Activated CD4-positive, CD25-positive, alpha-beta regulatory T cell treated with anti-CD3 and anti-CD28 coated beads, Interleukin-2, amount 50 U/mL, for 72 hours (primary cell): ENCODE measurements around the gene CCNB2.
"Not testable (repeated sequence)": the region's sequence is repeated elsewhere in the genome, so short reads cannot be mapped to it uniquely, and the experiment has no call there.

ENCODE experiments used
- DNase-seq: peaks from one replicate; pipeline ENCODE4 v3.0.0; 2021

CCNB2 gene

DNA sequence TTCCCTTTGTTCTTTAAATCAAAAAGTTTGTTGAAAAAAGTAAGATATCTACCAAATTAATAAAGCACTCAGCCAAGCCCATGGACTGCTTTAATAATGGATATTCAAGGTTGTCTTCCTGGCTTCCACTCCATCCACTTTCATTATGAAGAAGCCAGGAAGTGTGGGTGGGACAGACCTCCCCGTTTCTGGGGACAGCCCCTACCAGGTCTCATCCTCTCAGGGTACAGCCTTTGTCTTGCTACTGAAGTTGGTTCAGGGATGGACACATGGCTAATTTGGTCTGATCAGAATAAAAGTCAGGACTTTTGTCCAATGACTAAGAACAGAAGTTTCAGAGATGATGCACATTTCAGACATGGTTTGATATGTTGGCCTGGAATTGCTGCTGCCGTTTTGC is 32.6 kb downstream of the CCNB2 start:
- no peak for DNase-seq

DNA sequence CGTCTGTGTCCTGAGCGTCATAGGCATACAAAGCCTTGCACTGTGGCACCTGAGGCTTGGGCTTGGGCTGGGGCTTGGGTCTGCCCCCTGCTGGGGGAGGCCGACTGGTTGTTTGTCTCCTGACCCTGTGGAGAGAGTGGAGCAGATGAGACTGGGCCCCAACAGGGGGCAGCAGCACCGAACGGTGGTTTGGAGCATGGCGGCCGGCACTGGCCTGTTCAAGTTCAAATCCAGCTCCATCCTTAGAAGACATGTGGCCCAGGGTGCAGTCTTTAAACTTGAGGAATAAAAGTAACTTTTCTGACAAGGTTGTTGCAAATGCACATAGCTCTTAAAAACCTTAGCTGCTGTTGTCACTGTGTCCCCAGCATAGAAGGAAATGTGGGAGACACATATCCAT is 33.3 kb downstream of the CCNB2 start:
- DNase-seq, result peak; percentile 53

DNA sequence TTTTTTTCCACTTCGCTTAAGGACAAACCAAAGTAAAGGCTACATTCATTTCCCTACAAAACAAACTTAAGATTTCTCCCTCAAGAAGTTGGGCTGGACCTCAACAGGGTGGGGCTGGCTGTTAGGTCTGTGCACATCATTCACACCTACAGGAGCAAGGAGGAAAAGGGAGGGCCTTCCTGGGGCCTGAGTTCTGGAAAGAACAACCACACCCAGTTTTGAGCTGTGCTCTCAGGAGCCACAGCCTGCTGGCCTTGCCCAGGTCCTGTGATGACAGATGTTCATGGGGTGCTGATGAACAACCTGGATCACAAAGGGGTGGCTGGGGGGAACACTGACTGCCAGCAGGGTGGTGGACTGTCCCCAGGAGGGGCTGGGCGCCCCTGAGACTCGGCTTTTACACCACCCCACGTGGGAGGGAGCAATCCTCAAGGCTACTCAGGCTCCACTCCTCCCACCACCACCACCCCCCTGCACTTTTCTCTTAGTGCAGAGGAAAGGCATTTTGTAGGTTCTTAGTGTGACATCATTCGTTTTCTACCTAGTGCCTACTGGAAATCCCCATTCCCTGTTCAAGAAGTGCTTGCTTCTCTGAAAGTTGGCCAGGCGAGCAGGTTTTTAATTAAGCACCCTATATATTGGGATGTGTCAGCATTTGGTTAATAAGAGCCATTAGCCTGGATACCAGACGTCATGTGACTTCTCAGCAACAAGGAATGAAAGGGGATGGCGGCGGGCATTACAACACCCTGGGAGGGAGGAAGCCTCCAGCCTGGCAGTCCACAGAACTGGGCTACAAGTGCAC is 35.7 kb downstream of the CCNB2 start:
- DNase-seq, result no peak

DNA sequence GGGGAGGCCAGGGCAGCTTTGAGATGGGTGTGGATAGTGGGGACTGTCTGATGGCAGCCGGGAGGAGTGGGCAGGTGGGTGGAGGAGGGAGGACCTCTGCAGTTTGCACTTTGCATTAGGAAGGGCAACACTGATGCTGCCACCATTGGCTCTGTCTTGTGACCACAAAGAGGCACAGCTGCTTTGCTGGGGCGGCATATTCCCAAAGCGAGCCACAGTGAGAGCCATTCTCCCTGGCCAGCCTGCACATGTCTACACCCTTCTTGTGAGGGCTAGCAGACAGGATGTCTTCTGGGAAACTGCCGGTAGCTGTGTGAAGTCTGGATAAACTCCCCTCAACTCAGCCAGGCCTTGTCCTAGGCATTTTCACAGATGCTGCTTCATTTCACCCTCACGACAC is 38.3 kb downstream of the CCNB2 start:
- DNase-seq, result no peak

DNA sequence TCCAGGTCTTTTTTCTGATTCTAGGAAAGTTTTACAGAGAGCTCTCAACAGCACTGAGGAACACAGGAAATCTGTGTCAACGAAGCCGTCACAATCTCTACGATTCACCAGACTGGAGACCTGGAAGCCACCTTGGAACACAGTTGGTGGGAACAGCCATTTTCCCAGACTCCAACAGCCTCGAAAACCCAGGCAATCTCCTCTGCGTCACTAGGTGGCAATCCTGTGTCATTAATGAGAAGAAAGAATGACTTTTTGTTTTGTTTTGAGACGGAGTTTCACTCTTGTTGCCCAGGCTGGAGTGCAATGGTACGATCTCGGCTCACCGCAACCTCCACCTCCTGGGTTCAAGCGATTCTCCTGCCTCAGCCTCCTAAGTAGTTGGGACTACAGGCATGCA is 39.6 kb downstream of the CCNB2 start:
- DNase-seq, result not testable (repeated sequence)

DNA sequence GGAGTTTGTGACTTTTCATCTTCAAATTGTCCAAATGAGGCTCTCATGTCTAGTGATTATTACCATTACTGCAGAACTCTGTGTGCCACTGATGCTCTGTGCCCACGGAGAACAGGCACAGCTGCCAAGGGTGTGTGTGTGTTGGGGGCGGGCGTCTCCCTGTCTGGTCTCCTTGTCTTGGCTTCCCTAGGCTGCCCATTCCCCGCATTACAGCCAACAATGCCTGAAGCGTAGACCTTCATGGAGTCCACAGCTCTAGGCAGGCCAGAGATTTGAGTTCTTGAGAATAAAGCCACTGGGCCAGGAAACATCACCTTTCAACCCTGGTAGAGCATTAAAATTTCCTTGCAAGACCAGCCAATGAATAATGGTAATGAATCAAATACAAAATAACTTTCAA is 42.7 kb downstream of the CCNB2 start:
- DNase-seq, result no peak

DNA sequence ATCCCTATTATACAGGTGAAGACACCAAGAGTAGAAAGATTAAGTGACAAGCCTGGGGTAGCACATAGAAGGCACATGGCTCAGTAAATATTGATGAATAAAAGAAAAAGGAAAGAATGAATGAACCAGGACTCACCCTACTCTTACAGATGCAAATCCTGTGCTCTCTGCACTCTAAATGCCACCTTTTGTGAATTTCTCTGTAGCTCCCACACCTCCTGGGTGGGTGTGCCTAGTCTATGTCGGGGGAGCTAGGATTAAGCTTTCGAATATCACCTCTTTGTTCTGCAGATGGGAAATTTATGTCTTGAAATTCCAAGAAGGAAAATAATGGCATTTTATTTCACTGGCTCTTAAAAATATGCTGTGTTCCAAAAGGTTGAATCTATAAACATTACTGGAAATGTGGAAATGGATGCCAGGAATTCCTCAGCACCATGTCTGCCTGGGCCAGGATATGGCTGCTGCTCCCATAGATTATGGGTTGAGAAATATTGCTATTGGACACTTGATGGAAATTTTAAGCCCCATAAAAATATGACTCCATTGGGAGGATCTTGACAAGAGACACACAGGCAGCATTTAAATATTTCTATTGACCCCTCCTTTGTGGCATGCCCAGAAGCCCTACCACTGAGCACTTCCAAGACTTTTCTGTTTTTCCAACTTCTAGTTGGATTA is 43.3 kb downstream of the CCNB2 start:
- DNase-seq, result no peak

DNA sequence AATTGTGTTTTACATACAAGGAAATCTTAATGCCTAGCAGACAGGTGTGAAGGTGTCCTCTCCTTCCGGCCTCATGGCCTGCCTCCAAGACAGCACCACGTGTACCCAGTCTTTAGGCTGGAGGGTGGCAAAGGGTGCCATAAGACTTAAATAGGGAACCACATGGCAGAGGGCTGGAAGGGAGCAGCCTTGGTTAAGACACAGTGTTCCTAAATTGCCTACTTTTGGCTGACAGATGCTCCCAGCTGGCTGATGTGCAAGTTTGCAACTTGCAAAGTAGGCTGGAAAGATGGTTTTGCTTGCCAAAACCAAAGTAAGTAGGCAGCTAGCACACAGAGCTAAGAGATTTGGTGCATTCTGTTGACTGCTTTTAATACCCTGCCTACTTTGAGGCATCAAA is 45.2 kb downstream of the CCNB2 start:
- no peak for DNase-seq

DNA sequence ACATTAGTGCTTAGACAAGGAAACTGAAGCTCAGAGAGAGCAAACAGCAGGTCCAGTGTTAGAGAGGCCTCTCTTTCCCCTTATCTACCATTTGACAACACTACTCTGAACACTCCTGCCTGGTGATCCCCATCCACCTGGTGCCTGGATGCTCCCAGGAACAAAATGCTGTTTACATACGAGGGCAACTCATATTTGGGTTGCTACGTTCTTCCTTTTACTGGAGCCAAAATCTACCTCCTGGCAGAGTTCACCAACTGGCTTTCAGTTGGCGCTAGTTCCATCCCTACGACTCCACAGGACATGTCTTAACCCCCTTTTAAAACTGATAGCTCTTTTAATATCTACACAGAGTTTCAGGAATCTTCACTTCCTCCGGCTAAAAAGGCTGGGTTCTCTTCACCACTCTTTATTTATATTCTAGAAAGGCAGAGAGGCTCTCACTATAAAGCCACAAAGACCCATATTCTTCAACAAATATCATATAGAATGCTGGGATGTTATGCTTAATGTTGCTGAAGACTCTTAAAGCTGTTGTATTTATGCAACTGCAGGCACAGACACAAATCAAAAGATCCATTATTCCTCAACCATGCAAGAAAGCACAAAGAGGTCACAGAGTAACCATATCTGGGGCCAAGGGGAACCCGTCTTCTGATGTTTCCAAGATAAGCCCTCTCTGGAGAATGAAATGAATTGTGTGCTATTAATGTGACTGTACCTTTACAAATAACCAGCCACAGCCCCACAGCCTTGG is 47.9 kb downstream of the CCNB2 start:
- DNase-seq, result no peak

DNA sequence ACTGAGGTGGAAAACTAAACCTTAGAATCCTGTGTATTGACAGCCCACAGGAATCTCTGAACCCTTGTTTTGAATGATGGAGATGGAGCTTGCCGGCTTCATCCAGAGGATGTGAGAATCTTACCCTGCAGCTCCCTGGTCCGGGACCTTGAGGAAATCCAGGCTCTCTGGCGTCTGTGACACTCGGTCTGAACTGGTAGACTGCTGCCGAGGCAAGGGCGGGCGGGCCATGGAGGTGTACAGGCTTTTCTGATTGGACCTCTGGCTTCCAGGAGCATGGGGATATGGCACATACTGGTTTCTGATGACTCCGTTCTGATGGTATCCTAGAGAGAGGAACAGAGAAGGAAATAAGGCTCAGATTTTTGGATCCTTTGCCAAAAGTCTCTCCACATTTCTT is 48.5 kb downstream of the CCNB2 start:
- DNase-seq, result no peak

DNA sequence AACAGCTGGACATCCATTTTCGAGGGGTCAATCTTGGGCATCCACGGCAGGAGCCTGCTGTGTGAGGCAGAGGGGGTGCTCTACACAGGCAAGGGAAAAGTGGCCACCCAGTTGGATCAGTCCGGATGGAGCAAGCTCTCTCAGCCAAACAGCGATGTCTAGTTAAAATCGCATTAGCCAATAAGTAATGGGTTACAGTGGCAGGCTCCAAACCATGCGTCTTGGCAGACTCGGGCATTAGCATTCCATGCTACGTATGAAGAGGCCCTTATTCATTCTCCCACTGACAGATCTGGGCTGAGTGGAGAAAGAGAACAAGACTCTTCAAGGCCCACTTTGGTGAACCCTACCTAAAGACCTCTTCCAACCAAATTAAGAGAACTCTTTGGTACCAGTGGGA is 49.3 kb downstream of the CCNB2 start:
- no peak for DNase-seq

DNA sequence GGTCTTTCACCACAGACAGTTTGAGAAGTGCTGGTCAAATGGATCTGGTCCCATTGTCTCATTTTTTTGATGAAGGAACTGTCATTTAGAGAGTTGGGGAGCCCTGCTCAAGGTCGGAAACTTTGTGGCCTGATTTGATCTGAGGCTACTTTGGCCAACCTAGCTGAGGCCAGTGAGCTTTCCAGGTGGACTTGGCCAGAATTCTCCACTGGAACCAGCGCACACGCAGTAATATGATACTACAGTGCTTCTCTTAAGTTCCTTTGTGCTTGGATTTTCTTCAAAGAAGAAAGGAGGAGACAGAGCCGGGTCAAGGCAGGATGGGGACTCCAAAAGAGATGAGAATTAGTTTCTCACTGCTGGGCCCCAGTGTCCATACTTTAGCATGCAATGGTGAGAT is 50.5 kb downstream of the CCNB2 start:
- DNase-seq, result no peak

DNA sequence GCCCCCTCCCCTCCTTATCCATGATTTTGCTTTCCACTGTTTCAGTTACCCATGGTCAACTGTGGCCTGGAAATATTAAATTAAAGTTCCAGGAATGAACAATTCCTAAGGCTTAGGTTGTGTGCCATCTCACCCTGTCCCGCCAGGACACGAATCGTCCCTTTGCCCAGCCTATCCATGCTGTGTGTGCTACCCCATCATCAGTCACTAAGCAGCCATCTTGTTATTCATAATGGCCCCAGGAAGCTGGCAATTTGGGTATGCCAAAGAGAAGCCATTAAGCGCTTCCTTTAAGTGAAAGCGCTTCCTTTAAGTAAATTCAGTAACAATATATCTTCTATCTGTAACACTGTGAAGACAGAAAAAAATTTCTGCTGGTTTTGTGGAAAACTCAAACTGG is 52.5 kb downstream of the CCNB2 start:
- no peak for DNase-seq

DNA sequence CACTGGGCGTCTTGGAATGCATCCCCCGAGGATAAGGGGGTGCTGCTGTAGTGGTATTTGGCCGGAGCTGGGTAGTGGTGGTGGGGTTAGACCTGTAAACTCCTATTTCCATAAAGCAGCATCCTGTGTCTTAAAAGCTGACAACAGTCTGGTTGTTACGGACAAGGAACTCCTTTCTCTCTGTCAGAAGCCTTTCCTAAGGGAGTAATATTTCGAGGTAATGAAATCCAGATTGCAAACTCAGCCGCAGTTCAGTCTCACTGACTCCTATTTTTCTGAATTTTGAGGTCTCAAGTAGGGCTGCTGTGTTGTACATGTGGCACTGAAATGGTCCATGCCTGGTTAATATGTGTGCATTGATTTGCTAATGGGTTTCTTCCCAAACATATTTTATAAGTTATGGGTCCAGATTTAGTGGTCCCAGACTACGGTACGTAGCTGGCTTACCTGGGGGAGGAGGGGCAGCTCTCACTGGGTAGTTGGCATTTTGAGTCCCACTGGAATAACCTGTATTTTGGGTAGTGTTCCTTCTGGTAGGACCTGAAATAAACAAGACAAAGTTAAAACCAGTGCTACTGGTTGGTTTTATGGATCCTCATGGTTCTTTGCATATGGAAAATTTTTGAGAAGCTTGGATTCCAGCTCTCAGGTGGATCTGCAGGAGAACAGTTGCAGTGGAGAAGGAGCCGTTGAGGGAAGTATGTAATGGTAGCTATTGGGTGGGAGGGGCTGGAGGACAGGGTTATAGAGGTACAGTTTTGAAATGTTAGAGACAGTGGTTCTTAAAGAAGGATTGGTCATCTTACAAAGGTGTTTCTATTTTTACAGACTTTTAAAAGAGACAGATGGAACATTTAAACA is 53.1 kb downstream of the CCNB2 start:
- DNase-seq, result no peak

DNA sequence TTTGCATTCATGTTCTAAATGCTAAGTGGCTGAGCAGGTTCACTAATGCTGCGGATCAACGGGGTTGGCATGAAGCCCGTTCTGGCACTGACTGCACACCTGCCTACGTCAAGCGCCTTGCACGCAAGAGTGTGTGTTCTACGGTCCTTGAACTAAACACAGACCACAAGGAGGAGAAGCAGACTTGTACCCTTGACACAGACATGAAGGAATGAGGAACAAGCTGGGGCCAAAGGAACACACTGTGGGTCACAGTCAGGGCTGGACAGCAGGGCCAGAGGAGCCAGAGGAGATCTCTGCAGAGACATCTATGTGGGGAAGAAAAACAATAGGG is 53.7 kb downstream of the CCNB2 start:
- no peak for DNase-seq

DNA sequence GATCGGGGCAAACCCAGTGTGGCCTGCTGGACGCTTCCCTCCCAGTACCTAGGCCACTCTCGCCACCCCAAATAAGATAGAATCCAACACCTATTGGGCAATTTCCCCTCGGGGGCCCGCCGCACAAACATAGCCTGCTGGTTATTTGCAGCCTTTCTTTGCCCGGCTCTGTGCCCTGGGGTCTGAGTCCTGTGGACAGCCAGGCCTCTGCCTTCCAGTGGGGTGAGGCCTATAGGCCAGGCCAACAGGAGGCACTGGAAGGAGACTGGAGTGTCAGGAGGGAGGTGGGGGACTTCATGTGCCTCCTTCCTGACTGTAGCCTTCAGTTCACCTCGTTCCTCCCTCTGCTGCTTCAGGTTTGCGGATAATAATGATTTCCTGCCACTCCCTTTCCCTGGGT is 54.3 kb downstream of the CCNB2 start:
- no peak for DNase-seq

DNA sequence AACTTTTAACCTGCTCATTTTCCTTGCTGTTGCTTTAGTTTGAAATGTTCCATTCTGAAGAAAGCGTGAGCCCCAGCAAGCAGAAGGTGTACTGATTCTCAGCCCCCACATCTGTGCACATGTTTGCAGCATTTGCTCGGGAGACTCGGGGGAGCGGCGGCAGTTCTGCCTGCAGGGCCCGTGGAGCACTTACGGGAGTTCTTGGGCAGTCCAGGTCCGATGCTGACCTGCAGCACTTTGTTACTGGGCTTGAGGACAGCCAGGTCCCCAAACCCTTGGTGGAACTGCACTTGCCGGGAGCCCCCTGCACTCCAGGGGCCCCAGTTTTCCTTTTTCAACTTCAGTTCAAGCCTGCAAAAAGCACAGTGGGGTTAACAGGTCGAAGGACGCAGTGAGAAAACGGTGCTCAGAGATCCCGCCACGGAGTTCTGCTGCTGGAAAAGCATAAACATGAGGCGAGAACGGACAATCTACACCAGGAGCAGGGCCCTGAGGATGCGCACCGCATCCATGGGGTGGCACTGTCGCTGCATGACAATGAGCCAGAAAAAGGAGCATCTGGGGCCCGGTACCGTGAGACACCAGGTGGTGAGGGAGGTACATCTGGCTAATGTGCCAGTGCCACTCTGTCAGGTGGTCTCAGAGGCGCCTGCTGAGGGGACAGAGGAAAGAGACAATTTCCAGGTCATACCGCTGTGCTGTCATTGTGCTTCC is 56.1 kb downstream of the CCNB2 start:
- no peak for DNase-seq

DNA sequence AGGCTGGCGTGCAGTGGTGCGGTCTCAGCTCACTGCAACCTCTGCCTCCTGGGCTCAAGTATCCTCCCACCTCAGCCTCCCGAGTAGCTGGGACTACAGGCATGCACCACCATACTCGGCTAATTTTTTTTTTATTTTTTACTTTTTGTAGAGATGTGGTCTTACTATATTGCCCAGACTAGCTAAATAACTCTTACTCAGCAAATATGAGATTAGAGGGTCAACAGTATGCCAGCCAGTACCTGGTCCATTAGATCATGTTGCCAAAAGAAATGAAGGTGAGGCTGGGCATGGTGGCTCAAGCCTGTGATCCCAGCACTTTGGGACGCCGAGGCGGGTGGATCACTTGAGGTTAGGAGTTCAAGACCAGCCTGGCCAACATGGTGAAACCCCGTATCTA is 57.1 kb downstream of the CCNB2 start:
- DNase-seq, result not testable (repeated sequence)

DNA sequence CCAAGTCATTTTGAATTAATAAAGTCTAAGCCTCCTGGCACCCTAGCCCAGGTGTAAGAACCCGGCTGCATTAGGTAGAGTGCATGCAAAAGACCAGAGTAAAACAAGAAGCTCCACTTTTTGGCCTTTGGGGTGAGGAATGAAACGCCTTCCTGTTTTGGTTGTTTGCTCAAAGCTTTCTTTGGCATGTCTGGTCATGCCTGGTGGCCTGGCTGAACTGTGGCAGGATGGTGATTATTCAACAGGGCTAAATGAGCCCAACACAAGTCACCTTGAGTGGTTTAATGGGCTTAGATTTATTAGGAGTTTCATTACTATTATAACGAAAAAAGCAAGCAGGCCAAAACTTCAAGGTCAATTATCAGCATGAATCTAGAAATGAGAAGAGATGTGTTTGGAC is 60.8 kb downstream of the CCNB2 start:
- no peak for DNase-seq

DNA sequence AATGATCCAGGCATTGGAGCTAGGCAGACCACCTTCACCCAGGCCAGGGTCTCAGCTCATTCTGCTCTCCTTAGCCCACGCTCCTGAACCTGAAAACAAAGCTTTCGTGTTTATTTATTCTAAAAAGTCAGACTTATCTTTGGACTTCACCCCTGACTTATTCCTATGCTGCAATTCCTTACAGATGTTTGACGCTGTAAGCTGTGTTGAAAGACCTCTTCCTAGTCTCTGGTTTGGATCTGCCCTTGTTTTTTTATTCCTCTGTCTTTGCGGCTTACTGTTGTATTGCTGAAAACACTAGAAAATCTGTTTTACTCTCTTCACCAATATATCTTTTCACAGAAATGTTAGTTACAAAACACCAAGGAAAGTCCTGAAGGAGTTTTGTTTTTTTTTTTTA is 61.2 kb downstream of the CCNB2 start:
- no peak for DNase-seq

DNA sequence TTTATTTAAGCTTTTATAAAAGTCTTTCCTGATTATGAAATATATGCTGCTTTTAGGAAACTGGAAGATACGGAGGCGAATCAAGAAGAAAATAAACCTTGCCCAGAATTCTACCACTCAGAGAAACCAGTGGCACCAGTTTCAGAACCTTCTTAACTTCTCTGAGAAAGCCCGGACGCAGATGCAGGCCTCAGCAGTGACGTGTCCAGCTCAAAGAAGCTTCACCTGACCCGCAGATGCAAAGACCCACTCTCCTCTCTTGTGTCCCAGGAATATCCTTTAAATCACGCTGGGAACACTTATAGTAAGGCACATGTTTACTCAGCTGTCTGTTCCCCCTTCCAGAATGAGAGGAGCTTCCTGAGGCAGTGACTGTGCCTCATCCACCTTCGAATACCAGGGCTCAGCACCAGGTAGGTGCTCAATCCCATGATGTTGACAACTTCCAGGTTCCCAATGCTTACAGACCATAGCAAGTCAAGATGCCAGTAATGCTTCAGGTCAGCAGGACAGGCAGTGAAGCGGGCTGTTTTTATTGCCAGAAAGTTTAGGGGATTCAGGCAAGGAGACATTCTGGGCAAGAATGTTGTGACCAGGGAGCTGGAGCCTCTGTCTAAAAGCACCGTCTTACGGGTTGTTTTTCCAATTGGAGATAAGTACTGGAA is 61.8 kb downstream of the CCNB2 start:
- no peak for DNase-seq

DNA sequence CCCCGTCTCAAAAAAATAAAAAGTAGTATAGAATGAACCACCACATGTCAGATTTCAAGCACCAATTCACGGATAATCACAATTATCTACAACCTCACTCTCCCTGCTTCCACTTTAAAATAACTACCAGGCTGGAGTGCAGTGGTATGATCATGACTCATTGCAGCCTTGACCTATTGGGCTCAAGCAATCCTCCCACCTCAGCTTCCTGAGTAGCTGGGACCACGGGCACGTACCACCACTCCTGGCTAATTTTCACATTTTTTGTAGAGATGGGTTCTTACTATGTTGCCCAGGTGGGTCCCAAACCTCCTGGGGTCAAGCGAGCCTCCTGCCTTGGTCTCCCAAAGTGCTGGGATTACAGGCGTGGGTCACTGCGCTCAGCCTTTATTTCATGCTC is 63.6 kb downstream of the CCNB2 start:
- DNase-seq, result no peak
